ENCODE results near the gene C19orf81.

DNA sequence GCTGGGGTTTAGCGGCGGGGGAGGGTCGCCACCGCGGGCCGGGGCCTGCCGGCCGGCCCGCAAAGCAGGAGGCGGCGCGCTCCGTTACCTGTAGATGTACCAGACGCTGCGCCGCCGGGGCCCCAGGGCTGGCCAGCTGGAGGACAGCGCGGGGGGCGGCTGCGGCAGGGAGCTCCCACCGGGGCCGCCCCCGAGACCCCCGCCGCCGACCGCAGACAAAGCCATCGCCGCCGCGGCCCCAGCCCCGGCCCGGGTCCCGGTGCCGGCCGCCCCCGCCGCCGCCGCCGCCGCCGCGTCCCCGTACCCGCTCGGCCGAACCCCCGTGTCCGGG is 45.5 kb downstream of the C19orf81 start:
- TF ChIP-seq, protein P1, sequence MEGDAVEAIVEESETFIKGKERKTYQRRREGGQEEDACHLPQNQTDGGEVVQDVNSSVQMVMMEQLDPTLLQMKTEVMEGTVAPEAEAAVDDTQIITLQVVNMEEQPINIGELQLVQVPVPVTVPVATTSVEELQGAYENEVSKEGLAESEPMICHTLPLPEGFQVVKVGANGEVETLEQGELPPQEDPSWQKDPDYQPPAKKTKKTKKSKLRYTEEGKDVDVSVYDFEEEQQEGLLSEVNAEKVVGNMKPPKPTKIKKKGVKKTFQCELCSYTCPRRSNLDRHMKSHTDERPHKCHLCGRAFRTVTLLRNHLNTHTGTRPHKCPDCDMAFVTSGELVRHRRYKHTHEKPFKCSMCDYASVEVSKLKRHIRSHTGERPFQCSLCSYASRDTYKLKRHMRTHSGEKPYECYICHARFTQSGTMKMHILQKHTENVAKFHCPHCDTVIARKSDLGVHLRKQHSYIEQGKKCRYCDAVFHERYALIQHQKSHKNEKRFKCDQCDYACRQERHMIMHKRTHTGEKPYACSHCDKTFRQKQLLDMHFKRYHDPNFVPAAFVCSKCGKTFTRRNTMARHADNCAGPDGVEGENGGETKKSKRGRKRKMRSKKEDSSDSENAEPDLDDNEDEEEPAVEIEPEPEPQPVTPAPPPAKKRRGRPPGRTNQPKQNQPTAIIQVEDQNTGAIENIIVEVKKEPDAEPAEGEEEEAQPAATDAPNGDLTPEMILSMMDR (IDR thresholded peaks at IDR 0.05 in 8 of 11, conservative IDR thresholded peaks at IDR 0.05 in 3 of 11) = no peak
- TF ChIP-seq POLR2A (IDR thresholded peaks at IDR 0.05) (no peak), POLR2AphosphoS5 (IDR thresholded peaks at IDR 0.05) (no peak)

Measured in spleen (tissue), 7 donors.